Urothelium cell line (cell line): Measurements from ENCODE around the gene AMH.
A peak's percentile ranks its signal among the peaks of the same experiment; 100 is the strongest.
"Not testable (repeated sequence)": the region's sequence is repeated elsewhere in the genome, so short reads cannot be mapped to it uniquely, and the experiment has no call there.

Experiments used
- DNase-seq: peaks from one replicate; pipeline ENCODE4 v3.0.0; 2011; ENCODE audit warnings: low spot score, mixed read lengths
- FAIRE-seq: peaks from 2 replicates; lab custom pipeline; 2011; peaks lifted over from hg19 to GRCh38; lab: Jason Lieb, UNC

The AMH gene

DNA sequence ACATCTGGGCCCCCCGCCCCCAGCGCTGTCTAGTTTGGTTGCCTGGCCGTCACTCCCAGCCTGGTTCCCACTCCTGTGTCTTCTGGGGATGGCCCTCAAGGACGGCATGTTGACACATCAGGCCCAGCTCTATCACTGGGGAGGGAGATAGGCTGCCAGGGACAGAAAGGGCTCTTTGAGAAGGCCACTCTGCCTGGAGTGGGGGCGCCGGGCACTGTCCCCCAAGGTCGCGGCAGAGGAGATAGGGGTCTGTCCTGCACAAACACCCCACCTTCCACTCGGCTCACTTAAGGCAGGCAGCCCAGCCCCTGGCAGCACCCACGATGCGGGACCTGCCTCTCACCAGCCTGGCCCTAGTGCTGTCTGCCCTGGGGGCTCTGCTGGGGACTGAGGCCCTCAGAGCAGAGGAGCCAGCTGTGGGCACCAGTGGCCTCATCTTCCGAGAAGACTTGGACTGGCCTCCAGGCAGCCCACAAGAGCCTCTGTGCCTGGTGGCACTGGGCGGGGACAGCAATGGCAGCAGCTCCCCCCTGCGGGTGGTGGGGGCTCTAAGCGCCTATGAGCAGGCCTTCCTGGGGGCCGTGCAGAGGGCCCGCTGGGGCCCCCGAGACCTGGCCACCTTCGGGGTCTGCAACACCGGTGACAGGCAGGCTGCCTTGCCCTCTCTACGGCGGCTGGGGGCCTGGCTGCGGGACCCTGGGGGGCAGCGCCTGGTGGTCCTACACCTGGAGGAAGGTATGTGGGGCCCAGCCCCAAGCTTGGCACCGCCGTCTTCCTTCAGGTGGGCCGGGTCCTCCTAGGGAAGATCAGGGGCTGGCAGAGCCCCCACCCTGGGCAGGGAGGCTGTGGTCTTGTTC, at the start of gene AMH:
Gene AMH (plus strand): TSS at position 314 of the 857 bp plus-strand sequence. CDS start 10 bp downstream, at position 324.
- DNase-seq = no peak
- FAIRE-seq = no peak

DNA sequence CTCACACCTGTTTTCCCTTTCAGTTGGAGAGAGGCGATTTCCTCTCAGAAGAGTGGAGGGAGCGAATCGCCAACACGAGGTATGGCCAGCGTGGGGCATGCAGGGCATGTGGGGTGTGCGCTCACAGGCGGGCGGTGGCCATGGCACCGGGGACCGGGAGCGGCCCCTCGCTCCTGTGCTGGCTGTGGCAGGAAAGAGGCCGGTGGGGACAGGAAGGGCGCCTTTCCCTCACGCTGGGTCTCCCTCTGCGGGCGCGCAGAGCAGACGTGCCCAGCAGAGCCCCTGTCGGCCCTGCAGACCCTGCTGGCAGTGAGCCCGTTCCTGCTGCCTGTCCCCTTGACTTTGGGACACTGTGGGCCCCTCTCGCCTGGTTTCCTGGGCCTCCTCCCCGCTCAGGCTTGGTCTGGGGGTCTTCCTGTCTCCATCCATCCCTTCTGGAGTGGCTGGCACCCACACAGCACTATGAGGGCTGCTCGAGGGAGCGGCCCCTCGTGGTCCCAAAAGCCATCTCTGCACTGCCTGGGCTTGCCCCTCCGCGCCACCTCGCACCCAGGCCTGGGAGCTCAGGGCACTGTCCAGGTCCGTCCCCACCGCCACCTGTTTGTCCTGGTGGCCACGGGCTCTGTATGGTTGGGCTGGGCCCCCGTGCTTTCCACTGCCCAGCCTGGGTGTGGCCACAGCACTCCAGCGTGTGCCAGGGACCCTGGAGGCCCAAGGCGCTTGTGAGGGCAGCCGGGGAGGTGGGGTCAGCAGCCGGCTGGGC, 49.1 kb upstream of the AMH start:
- no peak for DNase-seq
- no peak for FAIRE-seq

- peak; percentile 13 for FAIRE-seq
- DNase-seq = not testable (repeated sequence)
Observed at GRCh38 chr19:2200624-2201294, 48.4 kb upstream of the AMH start.

DNA sequence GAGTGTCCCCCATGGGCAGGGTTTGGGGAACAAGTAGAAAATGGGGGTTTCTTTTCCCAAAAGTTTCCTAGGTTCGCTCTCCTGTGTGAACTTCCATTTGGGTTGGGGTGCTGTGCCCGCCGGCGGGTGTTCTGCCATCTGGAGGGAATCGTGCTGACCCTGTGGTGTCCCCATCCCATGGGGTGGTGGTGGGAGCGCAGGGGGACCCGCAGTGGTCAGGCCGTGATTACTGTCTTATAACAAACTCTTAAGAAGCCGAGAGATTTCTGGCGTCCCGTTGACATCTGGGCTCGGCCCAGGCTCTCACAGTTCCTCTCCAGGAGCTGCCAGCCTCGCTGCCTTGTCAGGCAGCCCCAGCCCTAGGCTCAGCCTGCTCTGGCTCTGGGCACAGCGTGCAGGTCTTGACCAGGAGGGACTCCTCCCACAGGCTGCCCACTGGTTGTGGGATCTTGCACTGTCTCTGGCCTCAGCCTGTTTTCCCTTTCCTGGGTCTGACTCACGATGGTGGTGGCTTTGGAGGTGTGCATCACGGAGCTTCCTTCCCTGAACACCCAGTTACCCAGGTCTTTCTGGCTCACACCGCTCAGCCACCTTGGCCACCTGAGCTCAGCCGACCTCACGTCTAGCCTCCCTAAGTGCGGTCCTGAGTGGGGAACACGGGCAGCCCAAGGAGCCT, 47.5 kb upstream of the AMH start:
- DNase-seq (no peak), FAIRE-seq (no peak)

- DNase-seq = no peak
- FAIRE-seq = no peak
Observed at GRCh38 chr19:2202366-2202765, 46.8 kb upstream of the AMH start.

DNA sequence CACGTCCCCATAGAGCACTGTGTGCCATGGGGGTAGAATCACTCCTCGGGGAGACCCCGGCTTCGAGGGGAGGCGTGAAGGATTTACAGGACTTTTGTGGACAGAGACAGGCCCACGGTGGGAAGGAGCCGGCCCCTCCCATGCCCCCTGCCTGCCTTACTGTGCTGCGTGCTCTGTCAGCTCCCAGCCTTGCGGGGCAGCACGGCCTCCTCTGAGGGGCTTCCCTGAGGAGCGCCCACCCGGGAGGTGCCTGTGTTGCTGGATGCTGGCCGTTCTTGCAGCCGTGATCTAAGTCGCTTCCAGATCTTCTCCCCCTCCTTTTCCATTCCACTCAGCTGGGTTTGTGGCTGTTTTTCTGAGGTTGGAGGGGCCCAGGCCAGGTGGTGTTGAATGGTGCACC, 42.1 kb upstream of the AMH start:
- no peak for DNase-seq
- no peak for FAIRE-seq

DNA sequence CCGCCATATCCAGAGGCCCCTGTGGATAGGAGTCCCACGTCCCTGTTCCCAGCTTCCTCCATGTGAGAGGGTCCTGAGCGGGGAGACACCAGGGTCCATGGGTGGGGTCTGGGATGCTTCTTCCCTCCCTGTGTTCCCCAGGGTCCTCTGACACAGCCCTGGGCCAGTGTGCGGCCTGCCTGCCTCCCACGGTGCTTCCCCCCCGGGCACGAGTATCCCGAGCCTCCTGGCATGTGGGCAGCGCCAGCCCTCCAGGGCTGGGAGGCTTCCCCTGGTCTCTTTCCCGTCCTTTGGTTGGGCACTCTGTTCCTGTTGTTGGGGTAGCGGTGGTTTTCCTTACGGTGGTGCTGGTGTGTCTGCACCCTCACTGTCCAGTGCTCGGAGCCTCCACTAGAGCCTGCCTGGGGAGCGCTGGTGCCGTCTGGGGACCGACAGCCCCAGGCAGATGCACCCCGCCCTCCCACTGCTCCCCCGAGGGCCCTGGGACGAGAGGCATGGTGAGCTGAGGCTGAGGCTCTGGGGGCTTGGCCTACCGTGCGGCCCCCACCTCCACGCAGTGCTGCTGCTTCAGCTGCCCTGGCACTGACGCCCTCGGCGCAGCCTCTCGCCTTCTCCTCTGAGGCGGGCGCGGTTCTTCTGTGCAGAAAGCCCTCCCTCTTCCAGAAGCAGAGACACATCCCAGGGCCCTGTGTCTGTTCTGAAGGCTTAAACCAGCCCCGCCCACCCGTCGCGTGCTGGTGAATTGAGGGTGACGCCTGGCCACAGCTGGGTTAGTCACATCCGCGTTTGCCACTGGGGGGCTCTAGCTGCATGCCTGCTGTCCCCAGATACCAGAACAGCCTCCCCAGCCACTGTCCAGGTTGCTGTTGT, 40.9 kb upstream of the AMH start:
- FAIRE-seq = no peak
- DNase-seq = no peak

- no peak for FAIRE-seq
- DNase-seq = no peak
Observed at GRCh38 chr19:2208975-2209374, 40.1 kb upstream of the AMH start.

DNA sequence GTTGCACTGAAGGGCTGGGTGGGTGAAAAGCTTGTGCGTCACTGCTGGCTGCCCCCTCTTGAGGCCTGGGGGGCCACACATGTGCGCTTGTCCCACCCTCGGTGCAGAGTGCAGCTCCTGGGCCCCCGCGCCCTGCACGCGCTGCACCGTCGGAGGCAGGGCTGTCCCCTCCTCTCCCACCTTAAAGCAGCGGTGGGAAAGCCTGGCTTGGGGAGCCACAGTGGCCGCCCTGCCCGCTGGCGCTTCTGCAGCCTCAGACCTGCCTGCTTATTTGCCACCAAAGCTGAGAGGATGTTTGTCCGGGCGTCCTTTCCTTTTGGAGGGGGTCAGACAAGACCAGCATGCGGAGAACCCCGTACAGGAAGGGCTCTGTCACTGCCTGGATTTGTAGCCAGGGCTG, 39.7 kb upstream of the AMH start:
- no peak for FAIRE-seq
- no peak for DNase-seq

DNA sequence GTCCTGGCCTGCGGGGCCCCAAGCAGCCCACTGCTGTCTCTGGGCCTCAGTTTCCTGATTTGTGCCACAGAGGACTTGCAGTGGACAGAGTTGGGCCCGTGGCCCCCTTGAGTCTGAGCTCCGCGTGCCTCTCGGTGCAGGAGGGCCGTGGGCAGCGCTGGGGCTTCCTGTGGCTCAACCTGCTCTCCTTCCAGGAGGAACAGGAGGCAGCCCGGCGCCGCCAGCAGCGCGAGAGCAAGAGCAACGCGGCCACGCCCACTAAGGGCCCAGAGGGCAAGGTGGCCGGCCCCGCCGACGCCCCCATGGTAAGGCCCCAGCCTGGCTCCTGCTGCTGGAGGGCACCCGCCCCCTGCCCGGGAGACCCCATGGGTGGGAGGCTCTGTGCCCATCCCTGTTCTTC, 38.9 kb upstream of the AMH start:
- FAIRE-seq = no peak

GRCh38 chr19:2210987-2211740, 38.0 kb upstream of the AMH start:
- FAIRE-seq = no peak
- DNase-seq = no peak

More for the DNA sequence above, 38.9 kb upstream of the AMH start:
- no peak for DNase-seq

- no peak for DNase-seq
- FAIRE-seq = no peak
Observed at GRCh38 chr19:2212861-2213711, 36.0 kb upstream of the AMH start.

GRCh38 chr19:2213799-2214198, 35.3 kb upstream of the AMH start:
- DNase-seq (no peak), FAIRE-seq (no peak)

GRCh38 chr19:2214251-2214650, 34.9 kb upstream of the AMH start:
- no peak for FAIRE-seq

GRCh38 chr19:2215281-2215751, 33.8 kb upstream of the AMH start:
- FAIRE-seq = no peak
- no peak for DNase-seq

More at GRCh38 chr19:2214251-2214650, 34.9 kb upstream of the AMH start:
- DNase-seq = no peak

- FAIRE-seq (no peak), DNase-seq (no peak)
Observed at GRCh38 chr19:2216361-2217225, 32.5 kb upstream of the AMH start.

DNA sequence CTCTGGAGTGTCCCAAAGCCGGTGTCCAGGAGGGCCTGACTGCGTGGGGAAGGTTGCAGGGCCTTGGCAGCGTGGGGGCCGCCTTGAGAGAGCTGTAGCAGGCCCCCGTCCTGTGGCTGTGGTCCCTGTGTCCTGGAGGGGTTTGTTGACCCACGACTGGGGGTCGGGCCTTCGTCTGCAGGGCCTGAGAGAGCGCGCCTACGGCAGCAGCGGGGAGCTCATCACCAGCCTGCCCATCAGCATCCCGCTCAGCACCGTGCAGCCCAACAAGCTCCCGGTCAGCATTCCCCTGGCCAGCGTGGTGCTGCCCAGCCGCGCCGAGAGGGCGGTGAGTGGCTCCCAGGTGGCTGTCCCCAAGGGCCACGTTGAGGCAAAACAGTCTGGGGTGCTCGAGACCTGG, 31.5 kb upstream of the AMH start:
- DNase-seq (no peak), FAIRE-seq (no peak)
